WTC11 (cell line): Measurements from ENCODE around the gene AK8. TPM values are rescaled to one million over a fixed set of nuclear protein-coding genes. Genes with fewer than 3 reads are reported as not detected.

Experiments
- ATAC-seq: fragments of 200-7000 bp; cut with Tn5 transposase; 2 replicates; pipeline ENCODE4 v1.10.0; 2021; ENCODE audit warnings: mild to moderate bottlenecking, moderate library complexity
- CTCF ChIA-PET: fragments of 300-600 bp; sonication (Branson Sonifier 250); formaldehyde crosslinking; loops from one replicate; lab custom pipeline; 2021; ENCODE audit warnings: antibody characterized with exemption; lab: Charles Lee
- POLR2A ChIA-PET: fragments of 350-600 bp; sonication (Branson Sonifier 250); formaldehyde crosslinking; loops from one replicate; lab custom pipeline; 2021; ENCODE audit warnings: antibody characterized with exemption; lab: Charles Lee
- DNase-seq: peaks from one replicate; pipeline ENCODE4 v3.0.0; 2021; ENCODE audit warnings: low spot score
- H3K27ac Mint-ChIP-seq: 2 replicates; pipeline ENCODE4 v1.8.0; 2021; ENCODE audit warnings: mixed read lengths
- H3K27me3 Mint-ChIP-seq: 2 replicates; pipeline ENCODE4 v1.8.0; 2021; ENCODE audit warnings: low read depth, mild to moderate bottlenecking, moderate library complexity, mixed read lengths
- H3K36me3 Mint-ChIP-seq: 2 replicates; pipeline ENCODE4 v1.8.0; 2021; ENCODE audit warnings: mixed read lengths
- H3K4me1 Mint-ChIP-seq: 2 replicates; pipeline ENCODE4 v1.8.0; 2022; ENCODE audit warnings: mixed read lengths
- H3K4me3 Mint-ChIP-seq: 2 replicates; pipeline ENCODE4 v1.8.0; 2021; ENCODE audit warnings: mild to moderate bottlenecking, moderate library complexity, mixed read lengths
- H3K9me3 Mint-ChIP-seq: 2 replicates; pipeline ENCODE4 v1.8.0; 2021; ENCODE audit warnings: mixed read lengths
- ATF1 ChIP-seq: sonication (generic); formaldehyde crosslinking; IDR thresholded peaks from 2 replicates; pipeline ENCODE4 v1.8.1; 2023; ENCODE audit warnings: mild to moderate bottlenecking, moderate library complexity, missing genetic modification reagents
- CDX4 ChIP-seq: fragments of 250-450 bp; sonication (Bioruptor Pico); IDR thresholded peaks from 2 replicates; pipeline ENCODE4 v1.9.0; 2021; ENCODE audit warnings: moderate library complexity, mild to moderate bottlenecking, inconsistent platforms, borderline replicate concordance
- CREB1 ChIP-seq: sonication (generic); formaldehyde crosslinking; IDR thresholded peaks from 2 replicates; pipeline ENCODE4 v1.8.0; 2023; ENCODE audit warnings: mild to moderate bottlenecking, missing genetic modification reagents
- E2F1 ChIP-seq: sonication (generic); formaldehyde crosslinking; IDR thresholded peaks from 2 replicates; pipeline ENCODE4 v1.8.0; 2022; ENCODE audit warnings: mild to moderate bottlenecking, missing genetic modification reagents
- E2F4 ChIP-seq: sonication (generic); formaldehyde crosslinking; IDR thresholded peaks from 2 replicates; pipeline ENCODE4 v1.8.1; 2022; ENCODE audit warnings: low read depth, mild to moderate bottlenecking, moderate library complexity, missing genetic modification reagents, borderline replicate concordance
- E2F5 ChIP-seq: sonication (generic); formaldehyde crosslinking; IDR thresholded peaks from 2 replicates; pipeline ENCODE4 v1.8.1; 2022; ENCODE audit warnings: mild to moderate bottlenecking, moderate library complexity, missing genetic modification reagents
- ELF4 ChIP-seq: sonication (generic); formaldehyde crosslinking; IDR thresholded peaks from 2 replicates; pipeline ENCODE4 v1.8.1; 2022; ENCODE audit warnings: low read depth, mild to moderate bottlenecking, moderate library complexity, missing genetic modification reagents
- FOXP1 ChIP-seq: sonication (generic); formaldehyde crosslinking; IDR thresholded peaks from 2 replicates; pipeline ENCODE4 v1.8.0; 2022; ENCODE audit warnings: missing genetic modification reagents, mild to moderate bottlenecking, moderate library complexity, borderline replicate concordance
- GABPB1 ChIP-seq: sonication (generic); formaldehyde crosslinking; IDR thresholded peaks from 2 replicates; pipeline ENCODE4 v1.8.1; 2023; ENCODE audit warnings: mild to moderate bottlenecking, missing genetic modification reagents
- NFYB ChIP-seq: sonication (generic); formaldehyde crosslinking; conservative IDR thresholded peaks from 2 replicates; pipeline ENCODE4 v1.8.0; 2022; ENCODE audit warnings: low read depth, missing genetic modification reagents
- TEAD1 ChIP-seq: sonication (generic); formaldehyde crosslinking; IDR thresholded peaks from 2 replicates; pipeline ENCODE4 v1.8.0; 2022; ENCODE audit warnings: mild to moderate bottlenecking, missing genetic modification reagents
- ZNF263 ChIP-seq: sonication (generic); formaldehyde crosslinking; IDR thresholded peaks from 2 replicates; pipeline ENCODE4 v1.8.1; 2022; ENCODE audit warnings: low read depth, mild to moderate bottlenecking, moderate library complexity, missing genetic modification reagents
- ZNF317 ChIP-seq: sonication (generic); formaldehyde crosslinking; IDR thresholded peaks from 2 replicates; pipeline ENCODE4 v1.8.1; 2023; ENCODE audit warnings: low read depth, mild to moderate bottlenecking, moderate library complexity, missing genetic modification reagents, borderline replicate concordance
- ZNF416 ChIP-seq: fragments of 250-450 bp; sonication (Bioruptor Pico); IDR thresholded peaks from 2 replicates; pipeline ENCODE4 v1.9.0; 2021; ENCODE audit warnings: mild to moderate bottlenecking, inconsistent platforms
- ZNF532 ChIP-seq: fragments of 250-450 bp; sonication (Bioruptor Pico); IDR thresholded peaks from 2 replicates; pipeline ENCODE4 v1.9.0; 2021; ENCODE audit warnings: mild to moderate bottlenecking, borderline replicate concordance
- total RNA-seq: library from RNA; stranded (reverse); gene quantifications from 3 replicates; pipeline ENCODE4 v1.2.3, GENCODE V29; 2021
- TF ChIP-seq, protein P1 (sequence below): sonication (generic); formaldehyde crosslinking; IDR thresholded peaks from 2 replicates; pipeline ENCODE4 v1.8.1; 2023; ENCODE audit warnings: mild to moderate bottlenecking, missing genetic modification reagents
- TF ChIP-seq, protein P2 (sequence below): sonication (generic); formaldehyde crosslinking; IDR thresholded peaks from 2 replicates; pipeline ENCODE4 v1.8.1; 2023; ENCODE audit warnings: mild to moderate bottlenecking, moderate library complexity, missing genetic modification reagents
- TF ChIP-seq, protein P3 (sequence below): sonication (generic); formaldehyde crosslinking; IDR thresholded peaks from 2 replicates; pipeline ENCODE4 v1.8.0; 2022; ENCODE audit warnings: mild to moderate bottlenecking, missing genetic modification reagents

AK8 gene
- total RNA-seq, 1 experiment from 2014 or later: 0.48 TPM

- TF ChIP-seq CDX4 (CRISPR knock-in tag): no peak
- TF ChIP-seq ATF1: no peak
- TF ChIP-seq NFYB: no peak
- TF ChIP-seq E2F4 (CRISPR knock-in tag): no peak
- TF ChIP-seq, protein P1, sequence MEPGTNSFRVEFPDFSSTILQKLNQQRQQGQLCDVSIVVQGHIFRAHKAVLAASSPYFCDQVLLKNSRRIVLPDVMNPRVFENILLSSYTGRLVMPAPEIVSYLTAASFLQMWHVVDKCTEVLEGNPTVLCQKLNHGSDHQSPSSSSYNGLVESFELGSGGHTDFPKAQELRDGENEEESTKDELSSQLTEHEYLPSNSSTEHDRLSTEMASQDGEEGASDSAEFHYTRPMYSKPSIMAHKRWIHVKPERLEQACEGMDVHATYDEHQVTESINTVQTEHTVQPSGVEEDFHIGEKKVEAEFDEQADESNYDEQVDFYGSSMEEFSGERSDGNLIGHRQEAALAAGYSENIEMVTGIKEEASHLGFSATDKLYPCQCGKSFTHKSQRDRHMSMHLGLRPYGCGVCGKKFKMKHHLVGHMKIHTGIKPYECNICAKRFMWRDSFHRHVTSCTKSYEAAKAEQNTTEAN: no peak
- TF ChIP-seq, all 79 proteins: peak for 0
These were observed 1.6 kb upstream of the AK8 start (continued) for GRCh38 chr9:132879457-132880323.

- no peak within 1 kb of the TSS for H3K27ac Mint-ChIP-seq
- 0 out of 2 replicates have a peak, but pooled peaks cover 3% of the 10 kb centered on the region for H3K4me1 Mint-ChIP-seq
- TF ChIP-seq ZNF317 (CRISPR knock-in tag) (no peak), ZNF263 (CRISPR knock-in tag) (no peak)
- H3K9me3 Mint-ChIP-seq: no peaks in the 10 kb centered on the region
- CTCF ChIA-PET: interaction anchor here (0.7 to 2.4 kb wide), 7 partner anchors 23 to 469 kb away, joined by 3 to 17 read pairs (median 3); partner anchors contain the start of gene CFAP77
- DNase-seq (peak; percentile 70), ATAC-seq (peak; percentile 84)
- peak within 1 kb of the TSS; percentile 74 for H3K4me3 Mint-ChIP-seq
- peaks cover 42% of the 10 kb centered on the region for H3K27me3 Mint-ChIP-seq
- no peaks in the 10 kb centered on the region for H3K36me3 Mint-ChIP-seq
- POLR2A ChIA-PET: interaction anchor here (0.7 to 0.8 kb wide), 2 partner anchors 30 to 766 kb away, joined by 3 read pairs; no protein-coding TSS in a partner anchor
These were observed 792 bp upstream of the AK8 start, which contains the start of gene SPACA9 for GRCh38 chr9:132878695-132879456. Gene SPACA9 (plus strand): TSS chr9:132878898. CDS start chr9:132883948, 5,050 bp downstream.

GRCh38 chr9:132877458-132877823 is 643 bp downstream of the AK8 start:
- H3K27ac Mint-ChIP-seq: no peak overlapping the region
- CTCF ChIA-PET: interaction anchor here (0.8 to 2.2 kb wide), 4 partner anchors 29 to 1324 kb away, joined by 3 to 5 read pairs (median 4); no protein-coding TSS in a partner anchor
- DNase-seq (no peak), ATAC-seq (no peak; the same call in 1 of the 2 replicates)
- H3K4me3 Mint-ChIP-seq: peak overlapping the region; percentile 73
- H3K9me3 Mint-ChIP-seq: no peaks in the 10 kb centered on the region
- H3K36me3 Mint-ChIP-seq: no peaks in the 10 kb centered on the region
- POLR2A ChIA-PET: no interaction called here
- peaks cover 42% of the 10 kb centered on the region for H3K27me3 Mint-ChIP-seq
- H3K4me1 Mint-ChIP-seq: 0 out of 2 replicates have a peak, but pooled peaks cover 3% of the 10 kb centered on the region
- no peak for TF ChIP-seq FOXP1 (CRISPR knock-in tag)
- TF ChIP-seq ZNF532 (CRISPR knock-in tag): no peak
- TF ChIP-seq E2F1 (CRISPR knock-in tag): no peak
- TF ChIP-seq CREB1 (CRISPR knock-in tag): no peak
- TF ChIP-seq E2F5 (CRISPR knock-in tag): no peak
- TF ChIP-seq, protein P2, sequence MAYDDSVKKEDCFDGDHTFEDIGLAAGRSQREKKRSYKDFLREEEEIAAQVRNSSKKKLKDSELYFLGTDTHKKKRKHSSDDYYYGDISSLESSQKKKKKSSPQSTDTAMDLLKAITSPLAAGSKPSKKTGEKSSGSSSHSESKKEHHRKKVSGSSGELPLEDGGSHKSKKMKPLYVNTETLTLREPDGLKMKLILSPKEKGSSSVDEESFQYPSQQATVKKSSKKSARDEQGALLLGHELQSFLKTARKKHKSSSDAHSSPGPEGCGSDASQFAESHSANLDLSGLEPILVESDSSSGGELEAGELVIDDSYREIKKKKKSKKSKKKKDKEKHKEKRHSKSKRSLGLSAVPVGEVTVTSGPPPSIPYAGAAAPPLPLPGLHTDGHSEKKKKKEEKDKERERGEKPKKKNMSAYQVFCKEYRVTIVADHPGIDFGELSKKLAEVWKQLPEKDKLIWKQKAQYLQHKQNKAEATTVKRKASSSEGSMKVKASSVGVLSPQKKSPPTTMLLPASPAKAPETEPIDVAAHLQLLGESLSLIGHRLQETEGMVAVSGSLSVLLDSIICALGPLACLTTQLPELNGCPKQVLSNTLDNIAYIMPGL (CRISPR knock-in tag): no peak
- no peak for TF ChIP-seq TEAD1 (CRISPR knock-in tag)
- TF ChIP-seq, protein P3, sequence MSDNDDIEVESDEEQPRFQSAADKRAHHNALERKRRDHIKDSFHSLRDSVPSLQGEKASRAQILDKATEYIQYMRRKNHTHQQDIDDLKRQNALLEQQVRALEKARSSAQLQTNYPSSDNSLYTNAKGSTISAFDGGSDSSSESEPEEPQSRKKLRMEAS: no peak
- TF ChIP-seq ZNF416: no peak
- TF ChIP-seq ELF4: no peak
- TF ChIP-seq GABPB1 (CRISPR knock-in tag): no peak
